ENCODE data around the gene KIF1A. TPM values are rescaled to one million over a fixed set of nuclear protein-coding genes. Genes with fewer than 3 reads are reported as not detected.

The KIF1A gene
- total RNA-seq, 1 experiment from 2014 or later: 298 TPM

- H3K4me3 Mint-ChIP-seq (ENCODE audit: low read depth, unreplicated experiment): no peak overlapping the region
- TF ChIP-seq CTCF (IDR thresholded peaks at IDR 0.05; ENCODE audit: unreplicated experiment): no peak
- no peaks in the 10 kb centered on the region for H3K9me3 Mint-ChIP-seq (ENCODE audit: low read depth, unreplicated experiment)
- intact Hi-C loops (cut with micrococcal nuclease; ENCODE audit: unreplicated experiment): no loop called here
- BruUV-seq (replicated peaks): TSS peak; percentile 32
- peaks cover 13% of the 10 kb centered on the region for H3K27me3 Mint-ChIP-seq (ENCODE audit: unreplicated experiment)
- no peak for DNase-seq
- no peaks in the 10 kb centered on the region for H3K4me1 Mint-ChIP-seq (ENCODE audit: low read depth, unreplicated experiment)
- CTCF ChIA-PET: no interaction called here
- H3K36me3 Mint-ChIP-seq (ENCODE audit: insufficient read depth, unreplicated experiment): peaks cover 63% of the 10 kb centered on the region
- no peak overlapping the region for H3K27ac Mint-ChIP-seq (ENCODE audit: unreplicated experiment)
Measured at GRCh38 chr2:240716130-240716798, 103.8 kb downstream of the KIF1A start.

GRCh38 chr2:240714747-240715725 lies 105.0 kb downstream of the KIF1A start:
- H3K4me3 Mint-ChIP-seq (ENCODE audit: low read depth, unreplicated experiment): no peak overlapping the region
- no peak for TF ChIP-seq CTCF (IDR thresholded peaks at IDR 0.05; ENCODE audit: unreplicated experiment)
- intact Hi-C loops (cut with micrococcal nuclease; ENCODE audit: unreplicated experiment): loop anchor here (5.0 kb wide), 1 partner anchor 198 kb away; no protein-coding TSS in a partner anchor
- CTCF ChIA-PET: no interaction called here
- peak overlapping the region; percentile 44 for H3K27ac Mint-ChIP-seq (ENCODE audit: unreplicated experiment)
- H3K4me1 Mint-ChIP-seq (ENCODE audit: low read depth, unreplicated experiment): no peaks in the 10 kb centered on the region
- no TSS peak for BruUV-seq (replicated peaks)
- H3K9me3 Mint-ChIP-seq (ENCODE audit: low read depth, unreplicated experiment): no peaks in the 10 kb centered on the region
- H3K27me3 Mint-ChIP-seq (ENCODE audit: unreplicated experiment): peaks cover 13% of the 10 kb centered on the region
- peaks cover 55% of the 10 kb centered on the region for H3K36me3 Mint-ChIP-seq (ENCODE audit: insufficient read depth, unreplicated experiment)
- DNase-seq: no peak

GRCh38 chr2:240713928-240714746 lies 105.9 kb downstream of the KIF1A start:
- no peak for TF ChIP-seq CTCF (IDR thresholded peaks at IDR 0.05; ENCODE audit: unreplicated experiment)
- Mint-ChIP-seq H3K27me3 (ENCODE audit: unreplicated experiment) (peaks cover 17% of the 10 kb centered on the region), H3K27ac (ENCODE audit: unreplicated experiment) (peak overlapping the region; percentile 48), H3K4me3 (ENCODE audit: low read depth, unreplicated experiment) (no peak overlapping the region), H3K36me3 (ENCODE audit: insufficient read depth, unreplicated experiment) (peaks cover 50% of the 10 kb centered on the region), H3K9me3 (ENCODE audit: low read depth, unreplicated experiment) (no peaks in the 10 kb centered on the region), H3K4me1 (ENCODE audit: low read depth, unreplicated experiment) (no peaks in the 10 kb centered on the region)
- BruUV-seq (replicated peaks): TSS peak; percentile 34
- no peak for DNase-seq
- CTCF ChIA-PET: no interaction called here
- intact Hi-C loops (cut with micrococcal nuclease; ENCODE audit: unreplicated experiment): loop anchor here (5.0 kb wide), 1 partner anchor 197 kb away; no protein-coding TSS in a partner anchor
